HUES64 (cell line): Measurements from ENCODE around the gene SRRD.

Experiments
- H3K27ac ChIP-seq: 2 replicates; pipeline ENCODE4 v1.7.0; 2013; ENCODE audit warnings: low read depth, low read length, inconsistent platforms
- H3K27me3 ChIP-seq: 2 replicates; pipeline ENCODE4 v1.6.1; 2013; ENCODE audit warnings: mild to moderate bottlenecking, low read length; ENCODE audit not compliant: insufficient read depth
- H3K36me3 ChIP-seq: 2 replicates; pipeline ENCODE4 v1.6.1; 2013; ENCODE audit warnings: mild to moderate bottlenecking, low read length; ENCODE audit not compliant: insufficient read depth
- H3K4me1 ChIP-seq: 2 replicates; pipeline ENCODE4 v1.6.1; 2013; ENCODE audit warnings: mild to moderate bottlenecking, low read length, moderate library complexity; ENCODE audit not compliant: insufficient read depth
- H3K4me3 ChIP-seq: 2 replicates; pipeline ENCODE4 v1.5.1; 2013; ENCODE audit warnings: mild to moderate bottlenecking, low read length, moderate library complexity
- H3K9ac ChIP-seq: 2 replicates; pipeline ENCODE4 v1.6.1; 2013; ENCODE audit warnings: mild to moderate bottlenecking, low read depth, low read length
- H3K9me3 ChIP-seq: 2 replicates; pipeline ENCODE4 v1.6.1; 2013; ENCODE audit warnings: low read depth, low read length; ENCODE audit not compliant: insufficient read depth
- WGBS: fragments of 150-250, 120-280 bp; methylation state at CpG from one replicate; pipeline ENCODE4 v1.1.7; 2013; ENCODE audit warnings: missing lambda C conversion rate; 5-methylcytosine and 5-hydroxymethylcytosine counted together

SRRD gene

DNA sequence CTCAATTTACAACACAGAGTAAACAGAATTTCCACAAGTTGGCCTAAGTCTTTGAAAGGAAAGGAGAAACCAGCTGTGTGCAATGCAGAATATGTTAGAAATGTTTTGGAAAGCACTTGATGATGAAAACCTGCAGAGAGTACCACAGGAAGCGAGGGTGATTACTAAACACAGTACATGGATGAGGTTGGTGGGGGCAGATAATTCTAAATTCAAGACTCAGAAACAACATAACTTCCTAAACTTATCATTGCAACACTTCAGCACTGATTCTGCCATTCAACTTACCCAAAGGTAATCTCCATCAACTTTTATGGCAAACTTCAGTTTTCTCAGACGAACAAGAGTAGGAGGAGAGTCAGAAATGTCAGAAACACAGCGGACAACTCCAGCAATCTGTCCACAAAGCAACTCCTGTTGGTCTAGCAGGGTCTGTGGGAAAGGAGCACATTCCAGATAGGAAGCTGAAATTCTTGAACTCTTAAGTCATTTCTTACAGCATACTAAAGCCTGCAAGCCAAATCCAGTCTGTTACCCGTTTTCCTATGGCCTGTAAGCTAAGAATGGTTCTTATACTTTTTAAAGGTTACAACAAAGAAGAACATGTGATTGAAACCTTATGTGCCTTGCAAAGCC lies 6.9 kb upstream of the SRRD start:
- H3K4me1 ChIP-seq, result peaks cover 11% of the 10 kb centered on the region
- no peaks in the 10 kb centered on the region for H3K9me3 ChIP-seq
- no peak overlapping the region for H3K9ac ChIP-seq
- WGBS, result 86% methylated on average over 3 of the region's 4 CpGs
- no peaks in the 10 kb centered on the region for H3K27me3 ChIP-seq
- H3K4me3 ChIP-seq, result no peak overlapping the region
- peaks cover 83% of the 10 kb centered on the region for H3K36me3 ChIP-seq
- H3K27ac ChIP-seq, result no peak overlapping the region; the same call in 1 of the 2 replicates

DNA sequence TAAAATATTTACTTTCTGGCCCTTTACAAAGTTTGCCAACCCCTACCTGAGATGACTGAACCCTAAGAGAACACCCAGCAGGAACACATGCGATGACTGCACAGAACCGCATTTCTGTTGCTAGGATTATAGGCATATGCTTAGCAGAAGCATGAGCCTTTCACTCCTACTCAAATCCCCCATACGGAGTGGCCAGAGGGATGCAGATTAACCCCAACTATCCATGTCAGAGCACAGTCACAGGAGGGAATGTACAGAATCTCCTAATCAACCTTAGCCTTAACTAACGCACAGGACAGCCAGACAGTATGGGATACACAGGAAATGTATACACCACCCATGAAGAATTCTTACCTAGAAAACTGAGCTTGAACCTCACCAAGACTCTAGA lies 6.3 kb upstream of the SRRD start:
- H3K4me3 ChIP-seq, result no peak overlapping the region
- no peaks in the 10 kb centered on the region for H3K27me3 ChIP-seq
- H3K36me3 ChIP-seq, result peaks cover 78% of the 10 kb centered on the region
- no peak overlapping the region for H3K9ac ChIP-seq
- H3K9me3 ChIP-seq, result no peaks in the 10 kb centered on the region
- no peak overlapping the region for H3K27ac ChIP-seq
- peaks cover 14% of the 10 kb centered on the region for H3K4me1 ChIP-seq
- WGBS, result 79% methylated on average over 4 of the region's 4 CpGs

DNA sequence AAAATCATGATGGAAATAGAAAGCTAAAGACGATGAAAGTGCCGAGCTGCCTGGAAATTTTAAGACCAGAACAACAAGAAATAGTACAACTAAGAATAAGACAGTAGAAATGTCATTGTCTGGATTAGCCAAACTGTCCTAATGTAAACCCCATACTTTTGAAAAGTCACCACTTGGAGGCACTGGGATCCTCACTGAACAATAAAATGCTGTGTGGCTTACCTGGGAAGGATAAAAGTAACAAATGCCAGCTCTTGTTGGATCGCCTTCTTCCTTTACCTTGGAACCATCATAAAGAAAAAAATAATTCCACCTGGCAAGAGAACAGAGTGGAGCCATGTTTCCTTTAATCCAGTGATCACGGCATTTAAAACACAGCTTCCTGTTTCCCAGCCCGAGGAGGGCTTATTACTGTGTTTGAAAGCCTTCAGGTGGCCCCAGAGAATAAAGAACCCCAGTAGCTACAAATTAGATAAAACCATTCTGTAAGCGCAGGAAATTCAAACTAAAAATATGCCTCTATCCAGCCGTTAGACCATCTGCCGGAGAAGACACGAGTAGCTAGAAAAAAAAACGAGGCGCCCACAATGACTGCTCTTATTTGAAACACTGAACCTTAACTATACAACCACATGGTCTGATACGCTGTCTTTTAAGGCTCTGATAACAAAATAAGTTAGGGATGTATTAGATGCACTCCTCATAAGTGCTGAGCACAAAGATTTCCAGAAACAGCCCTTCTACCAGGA lies 4.5 kb upstream of the SRRD start:
- Histone ChIP-seq H3K36me3 (peaks cover 61% of the 10 kb centered on the region), H3K27me3 (no peaks in the 10 kb centered on the region), H3K9me3 (no peaks in the 10 kb centered on the region), H3K27ac (no peak overlapping the region), H3K9ac (peak overlapping the region; percentile 18; the same call in 1 of the 2 replicates), H3K4me3 (no peak overlapping the region), H3K4me1 (peaks cover 21% of the 10 kb centered on the region)
- 94% methylated on average over 11 of the region's 12 CpGs for WGBS

DNA sequence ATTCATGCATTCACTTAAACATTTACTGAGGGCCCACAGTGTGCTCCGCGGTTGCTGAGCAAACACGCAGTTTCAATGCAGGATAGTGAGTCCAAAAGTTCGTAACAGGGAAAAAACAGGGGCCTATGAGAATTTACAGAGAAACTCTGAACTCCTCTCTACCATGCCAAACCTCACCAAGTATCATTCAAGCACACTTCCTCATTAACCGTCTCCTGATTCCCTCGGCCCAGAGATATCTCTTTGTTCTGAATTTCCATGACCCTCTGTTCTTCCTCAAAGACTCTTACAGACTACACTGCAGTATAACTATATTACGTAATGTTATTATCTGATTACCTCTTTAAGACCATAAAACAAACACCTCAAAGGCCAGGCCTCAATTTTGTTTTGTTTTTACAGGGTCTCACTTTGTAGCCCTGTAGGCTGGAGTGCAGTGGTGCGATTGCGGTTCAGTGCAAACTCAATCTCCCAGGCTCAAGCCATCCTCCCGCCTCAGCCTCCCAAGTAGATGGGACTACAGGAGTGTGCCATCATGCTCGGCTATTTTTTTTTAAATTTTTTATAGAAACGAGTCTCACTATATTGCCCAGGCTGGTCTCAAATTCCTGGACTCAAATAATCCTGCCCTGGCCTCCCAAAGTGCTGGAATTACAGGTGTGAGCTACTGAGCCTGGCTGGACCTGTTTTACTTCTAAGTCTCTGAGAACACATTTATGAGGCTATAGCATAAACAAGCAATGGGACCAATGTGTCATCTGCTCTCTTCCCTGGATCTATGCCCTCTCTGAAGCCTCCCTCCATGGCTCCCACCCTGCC lies 3.7 kb upstream of the SRRD start:
- Histone ChIP-seq H3K4me3 (peak overlapping the region; percentile 18; the same call in 1 of the 2 replicates), H3K9ac (peak overlapping the region; percentile 18), H3K27ac (no peak overlapping the region), H3K4me1 (peaks cover 25% of the 10 kb centered on the region), H3K27me3 (no peaks in the 10 kb centered on the region), H3K9me3 (no peaks in the 10 kb centered on the region), H3K36me3 (peaks cover 53% of the 10 kb centered on the region)
- 93% methylated on average over 12 of the region's 12 CpGs for WGBS

DNA sequence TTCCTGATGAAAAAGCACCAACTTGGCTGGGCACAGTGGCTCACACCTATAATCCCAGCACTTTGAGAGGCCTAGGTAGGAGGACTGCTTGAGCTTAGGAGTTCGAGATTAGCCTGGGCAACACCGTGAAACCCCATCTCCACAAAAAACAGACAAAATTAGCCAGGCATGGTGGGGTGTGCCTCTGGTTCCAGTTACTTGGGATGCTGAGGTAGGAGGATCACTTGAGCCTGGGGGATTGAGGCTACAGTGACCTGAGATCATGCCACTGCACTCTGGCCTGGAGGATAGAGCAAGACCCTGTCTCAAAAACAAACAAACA lies 3.1 kb upstream of the SRRD start:
- H3K4me3 ChIP-seq, result no peak overlapping the region
- H3K4me1 ChIP-seq, result peaks cover 25% of the 10 kb centered on the region
- no peak overlapping the region for H3K27ac ChIP-seq
- no peaks in the 10 kb centered on the region for H3K27me3 ChIP-seq
- H3K36me3 ChIP-seq, result peaks cover 51% of the 10 kb centered on the region
- 100% methylated on average over 2 of the region's 2 CpGs for WGBS
- H3K9me3 ChIP-seq, result no peaks in the 10 kb centered on the region
- 0 out of 2 replicates have a peak overlapping the region, but pooled peaks have one; percentile 12 for H3K9ac ChIP-seq

DNA sequence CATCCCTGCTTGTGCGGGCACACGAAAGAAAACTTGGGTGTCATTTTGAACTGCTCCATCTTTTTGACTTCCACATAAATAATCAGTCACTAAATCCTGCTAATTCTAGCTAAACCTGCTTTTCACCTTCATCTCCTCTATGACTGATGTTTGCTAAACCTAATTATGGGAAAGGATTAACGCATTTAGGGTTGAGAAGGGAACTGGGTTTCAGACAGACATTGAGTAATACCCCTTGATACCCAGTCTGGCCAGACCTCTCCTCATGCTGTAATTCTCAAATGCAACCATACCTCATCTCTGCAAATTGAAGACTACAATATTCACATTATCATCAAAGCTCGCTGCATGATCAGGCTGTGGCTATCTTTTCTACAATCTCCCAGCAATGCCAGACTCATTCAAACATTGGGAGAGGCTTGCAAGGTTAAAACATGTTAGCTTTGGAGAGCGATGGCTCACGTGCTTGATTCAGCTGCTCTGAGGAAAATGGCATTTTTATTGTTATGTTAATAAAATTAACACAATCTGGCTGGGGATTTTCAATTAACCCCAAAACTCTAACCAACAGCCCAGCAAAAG lies 2.5 kb upstream of the SRRD start:
- H3K9me3 ChIP-seq, result no peaks in the 10 kb centered on the region
- no peaks in the 10 kb centered on the region for H3K27me3 ChIP-seq
- no peak overlapping the region for H3K9ac ChIP-seq
- H3K36me3 ChIP-seq, result peaks cover 51% of the 10 kb centered on the region
- peaks cover 25% of the 10 kb centered on the region for H3K4me1 ChIP-seq
- H3K27ac ChIP-seq, result no peak overlapping the region
- H3K4me3 ChIP-seq, result no peak overlapping the region
- WGBS, result 92% methylated on average over 5 of the region's 6 CpGs

DNA sequence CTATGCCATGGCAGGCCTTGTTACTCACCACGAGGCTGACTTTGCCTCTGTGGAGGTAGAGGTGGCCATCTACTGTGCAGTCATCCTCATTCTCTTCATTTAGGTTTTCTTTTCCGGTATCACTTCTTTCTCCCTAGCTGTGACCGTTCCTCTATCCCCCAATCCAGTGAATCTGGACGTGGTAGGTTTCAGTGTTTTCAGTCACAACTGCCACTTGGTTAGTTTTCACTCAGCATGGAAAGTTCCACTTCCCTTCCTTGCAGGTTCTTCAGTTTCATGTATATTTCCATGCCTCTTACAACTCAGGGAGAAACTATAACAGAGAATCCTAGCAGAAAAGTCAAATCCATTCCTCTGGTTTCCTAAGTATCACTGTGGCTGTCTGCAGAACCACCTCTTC lies 2.0 kb upstream of the SRRD start:
- H3K4me1 ChIP-seq, result peaks cover 25% of the 10 kb centered on the region
- H3K9ac ChIP-seq, result no peak overlapping the region
- H3K27me3 ChIP-seq, result no peaks in the 10 kb centered on the region
- 0 out of 2 replicates have a peak overlapping the region, but pooled peaks have one; percentile 4 for H3K4me3 ChIP-seq
- no peaks in the 10 kb centered on the region for H3K9me3 ChIP-seq
- 87% methylated on average over 4 of the region's 4 CpGs for WGBS
- peaks cover 49% of the 10 kb centered on the region for H3K36me3 ChIP-seq
- no peak overlapping the region for H3K27ac ChIP-seq

DNA sequence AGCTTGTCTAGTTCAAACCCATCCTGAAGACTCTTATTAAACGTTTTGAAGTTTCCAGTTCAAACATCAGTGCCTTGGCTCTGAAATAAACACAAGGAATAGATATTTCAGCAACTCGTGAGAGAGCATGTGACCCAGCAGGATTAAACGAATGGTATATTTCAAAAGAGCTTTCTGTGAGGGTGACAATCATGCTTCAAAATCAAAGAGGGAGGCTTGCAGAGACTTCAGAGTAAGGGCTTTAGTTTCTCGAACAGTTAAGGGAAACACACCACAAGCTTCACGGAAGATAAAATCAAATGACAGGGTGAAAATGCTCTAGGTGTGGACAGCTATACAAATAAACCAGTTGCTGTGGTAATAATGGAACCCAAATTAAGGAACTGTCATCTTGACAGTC lies 1.5 kb upstream of the SRRD start:
- WGBS, result 91% methylated on average over 5 of the region's 5 CpGs
- Histone ChIP-seq H3K9me3 (no peaks in the 10 kb centered on the region), H3K9ac (no peak overlapping the region), H3K36me3 (peaks cover 45% of the 10 kb centered on the region), H3K27ac (no peak overlapping the region), H3K4me1 (peaks cover 25% of the 10 kb centered on the region), H3K4me3 (peak overlapping the region; percentile 87; the same call in 1 of the 2 replicates), H3K27me3 (no peaks in the 10 kb centered on the region)

DNA sequence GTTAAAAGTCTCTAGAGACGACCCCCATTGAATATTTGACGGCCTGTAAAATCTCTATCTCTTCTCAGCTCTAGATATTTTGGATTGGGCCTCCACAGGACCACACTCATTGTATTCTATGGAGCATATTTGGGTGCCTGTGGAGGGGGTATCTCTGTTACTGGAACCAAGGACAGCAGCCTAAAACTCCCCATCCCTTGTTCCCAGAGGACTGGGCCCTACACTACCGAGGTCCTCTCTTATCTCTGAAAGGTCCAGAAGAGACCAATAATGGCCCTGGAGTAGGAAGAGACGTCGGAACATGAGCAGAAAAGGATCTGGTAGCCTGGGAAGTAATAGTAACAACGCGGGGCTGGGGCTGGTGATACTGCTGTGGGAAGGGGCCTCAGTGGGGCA lies 636 bp upstream of the SRRD start:
- Histone ChIP-seq H3K9ac (peak overlapping the region; percentile 92), H3K27me3 (no peaks in the 10 kb centered on the region), H3K36me3 (peaks cover 42% of the 10 kb centered on the region), H3K27ac (peak overlapping the region; percentile 94), H3K9me3 (no peaks in the 10 kb centered on the region), H3K4me1 (peaks cover 25% of the 10 kb centered on the region), H3K4me3 (peak overlapping the region; percentile 87)
- 19% methylated on average over 7 of the region's 7 CpGs for WGBS

DNA sequence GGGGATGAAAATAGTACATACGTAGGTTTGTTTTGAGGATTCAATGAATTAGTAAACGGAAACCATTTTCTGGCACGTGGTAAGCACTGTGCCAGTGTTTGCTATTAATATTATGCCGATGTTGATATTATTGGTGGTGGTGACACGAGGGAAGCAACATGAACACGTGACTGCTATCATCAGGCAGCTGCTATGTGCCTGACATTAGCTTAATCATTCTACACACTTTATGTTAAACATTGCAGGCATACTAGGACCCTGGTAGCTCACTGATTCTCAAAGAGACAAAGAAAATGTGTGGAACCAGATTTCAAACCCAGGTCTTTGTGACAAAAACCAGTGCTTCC lies 656 bp downstream of the SRRD start:
- Histone ChIP-seq H3K4me1 (peaks cover 25% of the 10 kb centered on the region), H3K9me3 (no peaks in the 10 kb centered on the region), H3K9ac (peak overlapping the region; percentile 92), H3K36me3 (peaks cover 48% of the 10 kb centered on the region), H3K27me3 (no peaks in the 10 kb centered on the region), H3K4me3 (peak overlapping the region; percentile 87), H3K27ac (peak overlapping the region; percentile 94; the same call in 1 of the 2 replicates)
- WGBS, result 14% methylated on average over 6 of the region's 6 CpGs

DNA sequence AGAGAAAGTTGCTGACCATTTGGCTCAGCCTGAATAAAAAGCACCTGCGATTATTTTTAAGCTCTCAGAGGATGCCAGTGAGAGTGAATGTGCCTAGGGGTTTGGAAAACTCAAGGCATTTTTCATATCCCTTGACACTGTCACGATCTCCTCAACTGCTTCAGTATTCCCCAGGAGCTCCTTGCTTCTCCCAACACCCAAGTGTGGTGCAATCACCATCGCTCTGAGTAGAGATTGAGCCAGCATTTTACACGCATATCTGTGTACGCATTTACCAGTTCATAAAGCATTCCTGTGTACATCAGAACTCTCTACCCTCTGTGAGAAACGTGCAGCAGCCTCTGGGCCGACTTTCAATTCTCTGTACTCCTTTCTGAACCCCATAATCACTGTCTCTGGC lies 1.3 kb downstream of the SRRD start:
- Histone ChIP-seq H3K9me3 (no peaks in the 10 kb centered on the region), H3K4me1 (peaks cover 20% of the 10 kb centered on the region), H3K36me3 (peaks cover 51% of the 10 kb centered on the region), H3K4me3 (peak overlapping the region; percentile 87), H3K9ac (peak overlapping the region; percentile 92; the same call in 1 of the 2 replicates), H3K27me3 (no peaks in the 10 kb centered on the region), H3K27ac (no peak overlapping the region)
- 88% methylated on average over 7 of the region's 7 CpGs for WGBS
